Measurements from ENCODE around the gene RRAS2.
"Not testable (repeated sequence)": the region's sequence is repeated elsewhere in the genome, so short reads cannot be mapped to it uniquely, and the experiment has no call there.

The RRAS2 gene

GRCh38 chr11:14371249-14371648, 12.3 kb upstream of the RRAS2 start:
- no peak for DNase-seq (ENCODE audit: low read depth)

GRCh38 chr11:14370496-14370895, 11.5 kb upstream of the RRAS2 start:
- DNase-seq (ENCODE audit: low read depth) = no peak

GRCh38 chr11:14369598-14369997, 10.6 kb upstream of the RRAS2 start:
- DNase-seq (ENCODE audit: low read depth) = no peak

GRCh38 chr11:14366936-14367335, 8.0 kb upstream of the RRAS2 start:
- DNase-seq (ENCODE audit: low read depth) = no peak

GRCh38 chr11:14364322-14364721, 5.3 kb upstream of the RRAS2 start:
- no peak for DNase-seq (ENCODE audit: low read depth)

- no peak for DNase-seq (ENCODE audit: low read depth)
Observed at GRCh38 chr11:14362611-14363010, 3.6 kb upstream of the RRAS2 start.

GRCh38 chr11:14361951-14362350, 3.0 kb upstream of the RRAS2 start:
- DNase-seq (ENCODE audit: low read depth) = no peak

- no peak for DNase-seq (ENCODE audit: low read depth)
Observed at GRCh38 chr11:14360976-14361375, 2.0 kb upstream of the RRAS2 start.

- DNase-seq (ENCODE audit: low read depth) = no peak
Observed at GRCh38 chr11:14359501-14360031, 583 bp upstream of the RRAS2 start.

- DNase-seq (ENCODE audit: low read depth) = peak; percentile 29
Observed at GRCh38 chr11:14357881-14358728, 878 bp downstream of the RRAS2 start.

GRCh38 chr11:14356342-14356741, 2.6 kb downstream of the RRAS2 start:
- DNase-seq (ENCODE audit: low read depth) = no peak

GRCh38 chr11:14354604-14355003, 4.4 kb downstream of the RRAS2 start:
- not testable (repeated sequence) for DNase-seq (ENCODE audit: low read depth)

GRCh38 chr11:14350716-14351238, 8.2 kb downstream of the RRAS2 start:
- DNase-seq (ENCODE audit: low read depth) = no peak

GRCh38 chr11:14350215-14350614, 8.8 kb downstream of the RRAS2 start:
- no peak for DNase-seq (ENCODE audit: low read depth)

GRCh38 chr11:14347991-14348390, 11.0 kb downstream of the RRAS2 start:
- no peak for DNase-seq (ENCODE audit: low read depth)

- no peak for DNase-seq (ENCODE audit: low read depth)
Observed at GRCh38 chr11:14347494-14347893, 11.5 kb downstream of the RRAS2 start.

GRCh38 chr11:14346303-14346955, 12.6 kb downstream of the RRAS2 start:
- DNase-seq (ENCODE audit: low read depth) = no peak

GRCh38 chr11:14345668-14346067, 13.3 kb downstream of the RRAS2 start:
- no peak for DNase-seq (ENCODE audit: low read depth)

- not testable (repeated sequence) for DNase-seq (ENCODE audit: low read depth)
Observed at GRCh38 chr11:14345016-14345415, 14.0 kb downstream of the RRAS2 start.

- DNase-seq (ENCODE audit: low read depth) = no peak
Observed at GRCh38 chr11:14342906-14343305, 16.1 kb downstream of the RRAS2 start.

- no peak for DNase-seq (ENCODE audit: low read depth)
Observed at GRCh38 chr11:14341968-14342367, 17.0 kb downstream of the RRAS2 start.

- no peak for DNase-seq (ENCODE audit: low read depth)
Observed at GRCh38 chr11:14340721-14341120, 18.3 kb downstream of the RRAS2 start.

GRCh38 chr11:14339356-14339755, 19.6 kb downstream of the RRAS2 start:
- no peak for DNase-seq (ENCODE audit: low read depth)
